ENCODE results near the gene SIK3. TPM values are rescaled to one million over a fixed set of nuclear protein-coding genes. Genes with fewer than 3 reads are reported as not detected.

Gene SIK3
- total and polyA plus RNA-seq, 12 donors, result 9.9 to 47.3 (median 36.5) TPM

- H3K36me3 ChIP-seq, result no peaks in the 10 kb centered on the region
- WGBS, 2 donors, result 96 to 97% methylated on average over 4 of the region's 4 CpGs
- DNase-seq (no peak), ATAC-seq (no peak)
- H3K27ac ChIP-seq, result no peak overlapping the region
- H3K4me1 ChIP-seq, result peaks cover 0 to 68% (median 54%) of the 10 kb centered on the region in 9 donors
- no peak overlapping the region for H3K4me3 ChIP-seq
- TF ChIP-seq, protein P1, sequence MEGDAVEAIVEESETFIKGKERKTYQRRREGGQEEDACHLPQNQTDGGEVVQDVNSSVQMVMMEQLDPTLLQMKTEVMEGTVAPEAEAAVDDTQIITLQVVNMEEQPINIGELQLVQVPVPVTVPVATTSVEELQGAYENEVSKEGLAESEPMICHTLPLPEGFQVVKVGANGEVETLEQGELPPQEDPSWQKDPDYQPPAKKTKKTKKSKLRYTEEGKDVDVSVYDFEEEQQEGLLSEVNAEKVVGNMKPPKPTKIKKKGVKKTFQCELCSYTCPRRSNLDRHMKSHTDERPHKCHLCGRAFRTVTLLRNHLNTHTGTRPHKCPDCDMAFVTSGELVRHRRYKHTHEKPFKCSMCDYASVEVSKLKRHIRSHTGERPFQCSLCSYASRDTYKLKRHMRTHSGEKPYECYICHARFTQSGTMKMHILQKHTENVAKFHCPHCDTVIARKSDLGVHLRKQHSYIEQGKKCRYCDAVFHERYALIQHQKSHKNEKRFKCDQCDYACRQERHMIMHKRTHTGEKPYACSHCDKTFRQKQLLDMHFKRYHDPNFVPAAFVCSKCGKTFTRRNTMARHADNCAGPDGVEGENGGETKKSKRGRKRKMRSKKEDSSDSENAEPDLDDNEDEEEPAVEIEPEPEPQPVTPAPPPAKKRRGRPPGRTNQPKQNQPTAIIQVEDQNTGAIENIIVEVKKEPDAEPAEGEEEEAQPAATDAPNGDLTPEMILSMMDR (IDR thresholded peaks at IDR 0.05), result no peak
- H3K27me3 ChIP-seq, result no peaks in the 10 kb centered on the region
- intact Hi-C loops (cut with DNase I), result loop anchor here in 3 of 10 donors (10.0 kb wide), 2 partner anchors 97 to 107 kb away; no protein-coding TSS in a partner anchor
- no peaks in the 10 kb centered on the region for H3K9me3 ChIP-seq
These were observed 6.3 kb downstream of the SIK3 start for GRCh38 chr11:117091753-117092477.

GRCh38 chr11:117090111-117090706, 8.0 kb downstream of the SIK3 start:
- H3K4me1 ChIP-seq, result peaks cover 0 to 56% (median 37%) of the 10 kb centered on the region in 9 donors
- no peak for ATAC-seq
- no peak overlapping the region for H3K4me3 ChIP-seq
- DNase-seq, result no peak
- WGBS, 2 donors, result 92 to 94% methylated on average over 5 of the region's 5 CpGs
- TF ChIP-seq, protein P1 (IDR thresholded peaks at IDR 0.05), result no peak
- H3K27ac ChIP-seq, result no peak overlapping the region
- no peaks in the 10 kb centered on the region for H3K27me3 ChIP-seq
- peaks cover 0 to 5% (median 0%) of the 10 kb centered on the region in 9 donors for H3K36me3 ChIP-seq
- H3K9me3 ChIP-seq, result no peaks in the 10 kb centered on the region
- intact Hi-C loops (cut with DNase I), result loop anchor here in 3 of 10 donors (10.0 kb wide), 2 partner anchors 95 to 105 kb away; no protein-coding TSS in a partner anchor

GRCh38 chr11:117089685-117090084, 8.5 kb downstream of the SIK3 start:
- no peak overlapping the region for H3K27ac ChIP-seq
- peaks cover 0 to 5% (median 0%) of the 10 kb centered on the region in 9 donors for H3K36me3 ChIP-seq
- H3K4me1 ChIP-seq, result peaks cover 0 to 53% (median 32%) of the 10 kb centered on the region in 9 donors
- WGBS, 2 donors, result 74 to 76% methylated on average over 7 of the region's 7 CpGs
- no peaks in the 10 kb centered on the region for H3K9me3 ChIP-seq
- no peak for DNase-seq
- intact Hi-C loops (cut with DNase I), result loop anchor here in 3 of 10 donors (10.0 kb wide), 2 partner anchors 95 to 105 kb away; no protein-coding TSS in a partner anchor
- no peak overlapping the region for H3K4me3 ChIP-seq
- no peak for ATAC-seq
- no peaks in the 10 kb centered on the region for H3K27me3 ChIP-seq
- TF ChIP-seq, protein P1 (IDR thresholded peaks at IDR 0.05), result no peak

DNA sequence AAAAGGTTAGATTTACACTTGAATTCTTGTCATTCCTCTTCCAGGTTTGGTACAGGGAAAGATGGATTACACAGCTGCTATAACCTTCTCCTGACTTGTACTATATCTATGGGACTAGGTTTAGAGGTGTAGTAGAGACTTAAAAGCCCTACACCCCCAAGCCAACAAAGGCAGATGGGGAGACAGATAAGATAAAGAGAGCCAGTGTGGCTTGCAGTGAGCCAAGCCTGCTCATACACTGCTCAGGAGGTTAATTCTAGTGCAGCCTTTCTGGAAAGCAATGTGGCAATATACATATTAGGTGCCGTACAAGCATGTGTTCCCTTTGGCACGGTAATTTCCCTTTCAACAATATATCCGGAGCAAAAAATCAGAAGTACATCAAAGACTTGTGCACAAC, 10.8 kb downstream of the SIK3 start:
- DNase-seq (no peak), ATAC-seq (peak in 2 of 8 donors; percentile 17 to 19)
- WGBS, 2 donors, result 79 to 81% methylated on average over 3 of the region's 3 CpGs
- Histone ChIP-seq H3K27ac (no peak overlapping the region), H3K27me3 (no peaks in the 10 kb centered on the region), H3K9me3 (no peaks in the 10 kb centered on the region), H3K4me3 (no peak overlapping the region), H3K4me1 (peaks cover 0 to 53% (median 31%) of the 10 kb centered on the region in 9 donors), H3K36me3 (peaks cover 0 to 5% (median 0%) of the 10 kb centered on the region in 9 donors)
- TF ChIP-seq, protein P1 (IDR thresholded peaks at IDR 0.05), result no peak
- intact Hi-C loops (cut with DNase I), result no loop called here
